ENCODE measurements around the gene ZG16. TPM values are rescaled to one million over a fixed set of nuclear protein-coding genes. Genes with fewer than 3 reads are reported as not detected.

Gene ZG16
- total RNA-seq, 1 experiment from 2014 or later = 0.26 TPM

- intact Hi-C loops (cut with micrococcal nuclease; ENCODE audit: unreplicated experiment) = loop anchor here (1.0 kb wide), 3 partner anchors 15 to 90 kb away; no protein-coding TSS in a partner anchor
- Histone ChIP-seq H2AFZ (peak within 1 kb of the TSS; percentile 98), H3K27ac (0 out of 2 replicates have a peak within 1 kb of the TSS, but pooled peaks have one; percentile 10), H3K4me2 (peak within 1 kb of the TSS; percentile 94), H3K9me3 (ENCODE audit: insufficient read depth, low read depth) (no peaks in the 10 kb centered on the region), H3K9me2 (ENCODE audit: insufficient read depth) (no peaks in the 10 kb centered on the region), H3K27me3 (ENCODE audit: insufficient read depth, low read depth) (no peaks in the 10 kb centered on the region), H3K79me2 (ENCODE audit: low read depth) (peaks cover 48% of the 10 kb centered on the region), H3K4me3 (peak within 1 kb of the TSS; percentile 94), H4K20me1 (ENCODE audit: insufficient read depth) (0 out of 2 replicates have a peak, but pooled peaks cover 9% of the 10 kb centered on the region), H3K4me1 (replicated peaks; ENCODE audit: insufficient read depth) (peaks cover 17% of the 10 kb centered on the region), H3F3A (ENCODE audit: insufficient read depth, low read depth) (peaks cover 10% of the 10 kb centered on the region), H3K36me3 (ENCODE audit: low read depth) (no peaks in the 10 kb centered on the region)
- DNase-seq = peak; percentile 96 to 100
- no TSS peak for BruUV-seq (replicated peaks)
- CTCF ChIA-PET = interaction anchor here (0.6 to 1.6 kb wide), 3 partner anchors 25 to 61 kb away, joined by 3 to 7 read pairs (median 4); partner anchors contain the start of gene PAGR1
- TF ChIP-seq, protein P1, sequence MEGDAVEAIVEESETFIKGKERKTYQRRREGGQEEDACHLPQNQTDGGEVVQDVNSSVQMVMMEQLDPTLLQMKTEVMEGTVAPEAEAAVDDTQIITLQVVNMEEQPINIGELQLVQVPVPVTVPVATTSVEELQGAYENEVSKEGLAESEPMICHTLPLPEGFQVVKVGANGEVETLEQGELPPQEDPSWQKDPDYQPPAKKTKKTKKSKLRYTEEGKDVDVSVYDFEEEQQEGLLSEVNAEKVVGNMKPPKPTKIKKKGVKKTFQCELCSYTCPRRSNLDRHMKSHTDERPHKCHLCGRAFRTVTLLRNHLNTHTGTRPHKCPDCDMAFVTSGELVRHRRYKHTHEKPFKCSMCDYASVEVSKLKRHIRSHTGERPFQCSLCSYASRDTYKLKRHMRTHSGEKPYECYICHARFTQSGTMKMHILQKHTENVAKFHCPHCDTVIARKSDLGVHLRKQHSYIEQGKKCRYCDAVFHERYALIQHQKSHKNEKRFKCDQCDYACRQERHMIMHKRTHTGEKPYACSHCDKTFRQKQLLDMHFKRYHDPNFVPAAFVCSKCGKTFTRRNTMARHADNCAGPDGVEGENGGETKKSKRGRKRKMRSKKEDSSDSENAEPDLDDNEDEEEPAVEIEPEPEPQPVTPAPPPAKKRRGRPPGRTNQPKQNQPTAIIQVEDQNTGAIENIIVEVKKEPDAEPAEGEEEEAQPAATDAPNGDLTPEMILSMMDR (conservative IDR thresholded peaks at IDR 0.05) = peak; percentile 81
- no peak for TF ChIP-seq EZH2 (IDR thresholded peaks at IDR 0.05; ENCODE audit: low read depth)
- POLR2A ChIA-PET (ENCODE audit: unreplicated experiment) = interaction anchor here (0.5 to 1.5 kb wide), 8 partner anchors 14 to 197 kb away, joined by 3 to 18 read pairs (median 4); partner anchors contain the start of gene PRRT2
These were observed 12.3 kb downstream of the ZG16 start, which contains the start of gene KIF22 for GRCh38 chr16:29790183-29790948. KIF22 (plus strand) TSS chr16:29790751; CDS start chr16:29790760, 9 bp downstream.

DNA sequence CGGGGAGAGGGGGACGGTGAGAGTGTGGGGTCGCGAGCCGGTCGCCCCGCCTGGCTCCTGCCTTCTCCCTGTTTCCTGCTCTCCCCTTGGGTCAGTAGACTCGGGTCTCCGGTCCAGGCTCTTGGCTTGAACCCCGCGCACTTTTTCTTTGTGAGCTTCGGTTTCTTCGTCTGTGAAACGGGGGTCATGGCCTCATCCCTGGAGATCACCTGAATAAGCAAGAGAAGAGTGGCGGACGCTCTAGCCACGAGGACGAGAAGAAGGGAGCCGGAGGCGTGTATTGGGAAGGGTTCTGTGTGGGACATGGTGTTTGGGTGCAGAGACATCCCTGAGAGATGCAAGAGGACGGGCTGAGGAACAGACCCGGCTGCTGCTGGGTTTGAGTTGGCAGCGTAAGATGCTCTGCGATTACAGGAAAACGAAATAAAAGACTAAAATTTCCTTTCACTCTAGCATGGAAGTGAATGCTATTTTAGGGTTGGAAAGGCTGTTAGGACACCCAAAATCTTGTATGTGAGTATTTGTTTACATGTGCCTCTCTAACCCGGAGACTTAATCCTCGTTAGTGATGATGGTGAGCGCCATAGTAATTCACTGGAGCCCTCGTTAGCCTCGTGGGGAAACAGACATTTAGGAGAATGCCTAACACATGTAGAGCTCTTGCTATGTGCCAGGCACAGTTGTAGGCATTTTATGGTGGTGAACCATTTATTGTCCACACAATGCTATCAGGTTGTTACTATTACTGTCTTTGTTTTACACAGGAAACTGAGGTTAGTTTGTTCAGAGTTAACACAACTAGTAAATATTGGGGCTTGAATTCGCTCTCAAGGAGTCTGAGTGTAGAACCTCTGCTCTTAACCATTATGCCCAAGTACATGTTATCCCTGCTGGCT is 13.1 kb downstream of the ZG16 start:
- no peak for DNase-seq
- Histone ChIP-seq H4K20me1 (ENCODE audit: insufficient read depth) (0 out of 2 replicates have a peak, but pooled peaks cover 9% of the 10 kb centered on the region), H3K27ac (0 out of 2 replicates have a peak overlapping the region, but pooled peaks have one; percentile 10), H3K9me2 (ENCODE audit: insufficient read depth) (no peaks in the 10 kb centered on the region), H3K36me3 (ENCODE audit: low read depth) (peaks cover under 1% of the 10 kb centered on the region; the same call in 1 of the 2 replicates), H3K4me2 (peak overlapping the region; percentile 94), H2AFZ (peak overlapping the region; percentile 96), H3K4me1 (replicated peaks; ENCODE audit: insufficient read depth) (peaks cover 17% of the 10 kb centered on the region), H3K27me3 (ENCODE audit: insufficient read depth, low read depth) (no peaks in the 10 kb centered on the region), H3K9me3 (ENCODE audit: insufficient read depth, low read depth) (no peaks in the 10 kb centered on the region), H3F3A (ENCODE audit: insufficient read depth, low read depth) (peaks cover 10% of the 10 kb centered on the region), H3K79me2 (ENCODE audit: low read depth) (peaks cover 55% of the 10 kb centered on the region), H3K4me3 (peak overlapping the region; percentile 94)
- BruUV-seq (replicated peaks) = TSS peak; percentile 57
- no peak for TF ChIP-seq EZH2 (IDR thresholded peaks at IDR 0.05; ENCODE audit: low read depth)
- TF ChIP-seq, protein P1 (conservative IDR thresholded peaks at IDR 0.05) = no peak
- ChIA-PET POLR2A (ENCODE audit: unreplicated experiment) (interaction anchor here (0.6 to 0.8 kb wide), 4 partner anchors 10 to 196 kb away, joined by 4 to 6 read pairs (median 4); no protein-coding TSS in a partner anchor), CTCF (interaction anchor here (0.7 to 1.6 kb wide), 3 partner anchors 25 to 62 kb away, joined by 3 to 7 read pairs (median 4); partner anchors contain the start of gene PAGR1)
- intact Hi-C loops (cut with micrococcal nuclease; ENCODE audit: unreplicated experiment) = loop anchor here (1.0 kb wide), 3 partner anchors 14 to 91 kb away; no protein-coding TSS in a partner anchor
